ENCODE measurements around the gene SEC24B.

GRCh38 chr4:109410776-109411175 lies 22.8 kb upstream of the SEC24B start:
- TF ChIP-seq CTCF (conservative IDR thresholded peaks at IDR 0.05; ENCODE audit: low read depth, low read length) (no peak), EZH2 (IDR thresholded peaks at IDR 0.05; ENCODE audit: borderline replicate concordance, low read depth, low read length, poor library complexity, severe bottlenecking) (no peak)
